ENCODE data around the gene PLB1.

PLB1 gene

GRCh38 chr2:28580078-28580477 lies 84.2 kb downstream of the PLB1 start:
- TF ChIP-seq PAX5 (IDR thresholded peaks at IDR 0.05; ENCODE audit: insufficient read depth, low read length, severe bottlenecking), result no peak
- no peak for TF ChIP-seq POU2F2 (IDR thresholded peaks at IDR 0.05; ENCODE audit: low read depth, low read length)
- no peak for TF ChIP-seq TAF1 (IDR thresholded peaks at IDR 0.05; ENCODE audit: low read depth, low read length)
- no peak for TF ChIP-seq SPI1 (IDR thresholded peaks at IDR 0.05; ENCODE audit: low read depth, low read length)
- TF ChIP-seq POLR2AphosphoS5 (IDR thresholded peaks at IDR 0.05; ENCODE audit: low read depth, low read length), result no peak
- no peak for TF ChIP-seq POLR2A (IDR thresholded peaks at IDR 0.05; ENCODE audit: low read depth, low read length)
- DNase-seq (ENCODE audit: insufficient read length, low spot score) (no peak), FAIRE-seq (no peak)

- TF ChIP-seq SPI1 (IDR thresholded peaks at IDR 0.05; ENCODE audit: low read depth, low read length), result no peak
- TF ChIP-seq POU2F2 (IDR thresholded peaks at IDR 0.05; ENCODE audit: low read depth, low read length), result no peak
- no peak for TF ChIP-seq POLR2A (IDR thresholded peaks at IDR 0.05; ENCODE audit: low read depth, low read length)
- no peak for TF ChIP-seq PAX5 (IDR thresholded peaks at IDR 0.05; ENCODE audit: insufficient read depth, low read length, severe bottlenecking)
- TF ChIP-seq POLR2AphosphoS5 (IDR thresholded peaks at IDR 0.05; ENCODE audit: low read depth, low read length), result no peak
- no peak for TF ChIP-seq TAF1 (IDR thresholded peaks at IDR 0.05; ENCODE audit: low read depth, low read length)
- no peak for DNase-seq (ENCODE audit: insufficient read length, low spot score)
- FAIRE-seq, result no peak
Observed at GRCh38 chr2:28581312-28581711, 85.5 kb downstream of the PLB1 start.

- TF ChIP-seq POU2F2 (IDR thresholded peaks at IDR 0.05; ENCODE audit: low read depth, low read length) (no peak), SPI1 (IDR thresholded peaks at IDR 0.05; ENCODE audit: low read depth, low read length) (no peak), TAF1 (IDR thresholded peaks at IDR 0.05; ENCODE audit: low read depth, low read length) (no peak), PAX5 (IDR thresholded peaks at IDR 0.05; ENCODE audit: insufficient read depth, low read length, severe bottlenecking) (no peak), POLR2AphosphoS5 (IDR thresholded peaks at IDR 0.05; ENCODE audit: low read depth, low read length) (no peak), POLR2A (IDR thresholded peaks at IDR 0.05; ENCODE audit: low read depth, low read length) (no peak)
- FAIRE-seq (no peak), DNase-seq (ENCODE audit: insufficient read length, low spot score) (no peak)
Observed at GRCh38 chr2:28582152-28582551, 86.3 kb downstream of the PLB1 start.

GRCh38 chr2:28582595-28582994 lies 86.7 kb downstream of the PLB1 start:
- TF ChIP-seq POLR2AphosphoS5 (IDR thresholded peaks at IDR 0.05; ENCODE audit: low read depth, low read length) (no peak), TAF1 (IDR thresholded peaks at IDR 0.05; ENCODE audit: low read depth, low read length) (no peak), POU2F2 (IDR thresholded peaks at IDR 0.05; ENCODE audit: low read depth, low read length) (no peak), SPI1 (IDR thresholded peaks at IDR 0.05; ENCODE audit: low read depth, low read length) (no peak), POLR2A (IDR thresholded peaks at IDR 0.05; ENCODE audit: low read depth, low read length) (no peak), PAX5 (IDR thresholded peaks at IDR 0.05; ENCODE audit: insufficient read depth, low read length, severe bottlenecking) (no peak)
- FAIRE-seq, result no peak
- no peak for DNase-seq (ENCODE audit: insufficient read length, low spot score)

- DNase-seq (ENCODE audit: insufficient read length, low spot score), result no peak
Observed at GRCh38 chr2:28583899-28584553, 88.2 kb downstream of the PLB1 start.

GRCh38 chr2:28586867-28587266 lies 91.0 kb downstream of the PLB1 start:
- DNase-seq (ENCODE audit: insufficient read length, low spot score) (no peak), FAIRE-seq (peak; percentile 52)
- TF ChIP-seq TAF1 (IDR thresholded peaks at IDR 0.05; ENCODE audit: low read depth, low read length) (no peak), POU2F2 (IDR thresholded peaks at IDR 0.05; ENCODE audit: low read depth, low read length) (no peak), SPI1 (IDR thresholded peaks at IDR 0.05; ENCODE audit: low read depth, low read length) (peak; percentile 77)

More at GRCh38 chr2:28583899-28584553, 88.2 kb downstream of the PLB1 start:
- FAIRE-seq, result peak; percentile 52
- TF ChIP-seq PAX5 (IDR thresholded peaks at IDR 0.05; ENCODE audit: insufficient read depth, low read length, severe bottlenecking) (no peak), POU2F2 (IDR thresholded peaks at IDR 0.05; ENCODE audit: low read depth, low read length) (0 out of 2 replicates have a peak, but pooled peaks have one; percentile 37)

- no peak for TF ChIP-seq POU2F2 (IDR thresholded peaks at IDR 0.05; ENCODE audit: low read depth, low read length)
- no peak for DNase-seq (ENCODE audit: insufficient read length, low spot score)
- FAIRE-seq, result no peak
Observed at GRCh38 chr2:28587526-28588291, 91.8 kb downstream of the PLB1 start.

GRCh38 chr2:28588292-28588670 lies 92.4 kb downstream of the PLB1 start:
- TF ChIP-seq POU2F2 (IDR thresholded peaks at IDR 0.05; ENCODE audit: low read depth, low read length), result no peak
- no peak for TF ChIP-seq TAF1 (IDR thresholded peaks at IDR 0.05; ENCODE audit: low read depth, low read length)
- TF ChIP-seq PAX5 (IDR thresholded peaks at IDR 0.05; ENCODE audit: insufficient read depth, low read length, severe bottlenecking), result no peak
- TF ChIP-seq POLR2AphosphoS5 (IDR thresholded peaks at IDR 0.05; ENCODE audit: low read depth, low read length), result no peak
- TF ChIP-seq SPI1 (IDR thresholded peaks at IDR 0.05; ENCODE audit: low read depth, low read length), result no peak
- TF ChIP-seq POLR2A (IDR thresholded peaks at IDR 0.05; ENCODE audit: low read depth, low read length), result no peak
- DNase-seq (ENCODE audit: insufficient read length, low spot score) (no peak), FAIRE-seq (peak; percentile 5)

GRCh38 chr2:28589746-28590463 lies 94.0 kb downstream of the PLB1 start:
- TF ChIP-seq POLR2A (IDR thresholded peaks at IDR 0.05; ENCODE audit: low read depth, low read length), result no peak
- no peak for TF ChIP-seq SPI1 (IDR thresholded peaks at IDR 0.05; ENCODE audit: low read depth, low read length)
- TF ChIP-seq TAF1 (IDR thresholded peaks at IDR 0.05; ENCODE audit: low read depth, low read length), result no peak
- no peak for TF ChIP-seq PAX5 (IDR thresholded peaks at IDR 0.05; ENCODE audit: insufficient read depth, low read length, severe bottlenecking)
- no peak for TF ChIP-seq POU2F2 (IDR thresholded peaks at IDR 0.05; ENCODE audit: low read depth, low read length)
- no peak for TF ChIP-seq POLR2AphosphoS5 (IDR thresholded peaks at IDR 0.05; ENCODE audit: low read depth, low read length)
- DNase-seq (ENCODE audit: insufficient read length, low spot score), result no peak
- FAIRE-seq, result no peak

All from GM12891 (cell line).